Gastroesophageal sphincter (tissue), 3 donors: Measurements from ENCODE around the gene MAPK1IP1L.

ENCODE experiments used
- CTCF ChIP-seq, 4 experiments: fragments of 200-600 bp in 2 of 4; fragments of 450-650 bp in 2 of 4; sonication (generic) in 1 of 4; IDR thresholded peaks; one replicate each; pipeline ENCODE4 v1.5.1; 2017 to 2019; ENCODE audit warnings: antibody characterized with exemption in 4 of 4, mild to moderate bottlenecking in 2 of 4, moderate library complexity in 2 of 4
- EP300 ChIP-seq: sonication (generic); formaldehyde crosslinking; IDR thresholded peaks from one replicate; pipeline ENCODE4 v1.6.1; 2017; ENCODE audit warnings: antibody characterized with exemption, mild to moderate bottlenecking
- POLR2A ChIP-seq, 2 donors: fragments of 450-650 bp; IDR thresholded peaks; one replicate each; pipeline ENCODE4 v1.6.1; 2017; ENCODE audit warnings: antibody characterized with exemption in 2 of 2, mild to moderate bottlenecking in 2 of 2, moderate library complexity in 1 of 2
- POLR2AphosphoS5 ChIP-seq: sonication (generic); formaldehyde crosslinking; IDR thresholded peaks from one replicate; pipeline ENCODE4 v1.6.1; 2017; ENCODE audit warnings: antibody characterized with exemption

GRCh38 chr14:55116246-55117030, 65.0 kb downstream of the MAPK1IP1L start:
- TF ChIP-seq CTCF (IDR thresholded peaks at IDR 0.05) = no peak
- TF ChIP-seq POLR2A (IDR thresholded peaks at IDR 0.05) = no peak
- no peak for TF ChIP-seq POLR2AphosphoS5
- TF ChIP-seq EP300 = no peak
